ENCODE data around the gene HTT. TPM values are rescaled to one million over a fixed set of nuclear protein-coding genes. Genes with fewer than 3 reads are reported as not detected.

HTT gene
- total RNA-seq = 23.9 TPM
- long read RNA-seq, partial matches to known transcripts = 10 of 24 reads
- long read RNA-seq, other reads (novel, unspliced or antisense) = 14 of 24 reads

DNA sequence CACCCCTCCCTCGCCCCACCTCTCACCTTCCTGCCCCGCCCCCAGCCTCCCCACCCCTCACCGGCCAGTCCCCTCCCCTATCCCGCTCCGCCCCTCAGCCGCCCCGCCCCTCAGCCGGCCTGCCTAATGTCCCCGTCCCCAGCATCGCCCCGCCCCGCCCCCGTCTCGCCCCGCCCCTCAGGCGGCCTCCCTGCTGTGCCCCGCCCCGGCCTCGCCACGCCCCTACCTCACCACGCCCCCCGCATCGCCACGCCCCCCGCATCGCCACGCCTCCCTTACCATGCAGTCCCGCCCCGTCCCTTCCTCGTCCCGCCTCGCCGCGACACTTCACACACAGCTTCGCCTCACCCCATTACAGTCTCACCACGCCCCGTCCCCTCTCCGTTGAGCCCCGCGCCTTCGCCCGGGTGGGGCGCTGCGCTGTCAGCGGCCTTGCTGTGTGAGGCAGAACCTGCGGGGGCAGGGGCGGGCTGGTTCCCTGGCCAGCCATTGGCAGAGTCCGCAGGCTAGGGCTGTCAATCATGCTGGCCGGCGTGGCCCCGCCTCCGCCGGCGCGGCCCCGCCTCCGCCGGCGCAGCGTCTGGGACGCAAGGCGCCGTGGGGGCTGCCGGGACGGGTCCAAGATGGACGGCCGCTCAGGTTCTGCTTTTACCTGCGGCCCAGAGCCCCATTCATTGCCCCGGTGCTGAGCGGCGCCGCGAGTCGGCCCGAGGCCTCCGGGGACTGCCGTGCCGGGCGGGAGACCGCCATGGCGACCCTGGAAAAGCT, at the start of gene HTT, which contains the start of gene HTT-AS:
TSS of gene HTT (plus strand) at position 604 of the 768 bp plus-strand sequence. CDS start at position 749, 145 bp downstream.
TSS of gene HTT-AS (minus strand) at position 461 of the 768 bp plus-strand sequence.
- ATAC-seq (ENCODE audit: poor library complexity) = peak; percentile 94
- peak; percentile 98 for DNase-seq
- intact Hi-C loops (cut with DNase I) = no loop called here

- no peak for ATAC-seq (ENCODE audit: poor library complexity)
- DNase-seq = no peak
- intact Hi-C loops (cut with DNase I) = no loop called here
Observed at GRCh38 chr4:3025881-3026280, 48.6 kb upstream of the HTT start.

GRCh38 chr4:3026540-3026939, 47.9 kb upstream of the HTT start:
- intact Hi-C loops (cut with DNase I) = no loop called here
- ATAC-seq (ENCODE audit: poor library complexity) = no peak
- DNase-seq = no peak

DNA sequence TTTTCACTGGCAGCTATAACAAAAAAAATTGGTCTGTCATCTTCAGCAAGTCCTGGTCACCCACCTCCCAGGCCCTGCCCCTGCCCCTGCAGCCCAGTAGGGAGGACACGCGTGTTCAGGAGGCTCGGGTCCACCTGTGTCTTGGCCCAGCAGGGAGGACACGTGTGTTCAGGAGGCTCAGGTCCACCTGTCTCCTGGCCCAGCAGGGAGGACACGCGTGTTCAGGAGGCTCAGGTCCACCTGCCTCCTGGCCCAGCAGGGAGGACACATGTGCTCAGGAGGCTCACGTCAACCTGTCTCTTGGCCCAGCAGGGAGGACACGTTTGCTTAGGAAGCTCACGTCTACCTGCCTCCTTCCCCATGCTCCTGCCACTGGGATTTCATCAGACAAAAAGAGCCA, 45.0 kb upstream of the HTT start:
- no peak for DNase-seq
- no peak for ATAC-seq (ENCODE audit: poor library complexity)
- intact Hi-C loops (cut with DNase I) = no loop called here

GRCh38 chr4:3030566-3031356, 43.7 kb upstream of the HTT start:
- DNase-seq (no peak), ATAC-seq (ENCODE audit: poor library complexity) (no peak)
- intact Hi-C loops (cut with DNase I) = no loop called here

DNA sequence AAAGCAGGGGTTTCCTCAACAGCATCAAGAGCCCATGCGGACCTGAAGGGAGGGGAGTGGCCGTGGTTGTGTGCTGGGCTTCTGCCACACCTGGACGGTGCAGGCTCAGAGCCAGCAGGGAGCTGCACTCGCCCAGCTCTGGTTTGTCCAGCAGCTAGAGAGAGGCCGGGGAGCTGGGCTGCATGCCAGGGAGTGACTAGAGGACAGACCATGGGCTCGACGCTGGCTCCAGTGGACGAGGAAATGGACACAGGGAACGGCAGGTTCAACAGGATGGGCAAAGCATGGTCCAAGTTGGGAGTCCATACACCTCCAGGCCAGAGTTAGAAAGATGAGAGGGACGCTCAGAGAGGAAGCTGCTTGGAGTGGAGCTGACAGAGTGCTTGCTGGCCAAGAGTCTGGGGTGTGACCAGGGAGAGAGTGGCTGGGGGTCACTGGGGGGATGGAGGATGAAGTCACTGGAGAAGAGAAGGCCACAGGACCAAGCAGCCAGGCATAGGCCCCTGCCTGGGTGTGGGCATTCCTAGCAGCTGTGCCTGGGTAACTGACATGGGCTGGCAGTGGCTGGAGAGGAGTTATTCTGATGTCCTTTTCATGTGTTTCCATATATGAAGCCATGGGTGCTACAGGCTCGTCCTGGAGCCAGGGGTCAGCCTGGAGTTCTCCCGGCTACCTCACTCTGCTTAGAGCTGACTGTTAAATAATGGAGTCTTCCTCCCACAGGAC, 43.0 kb upstream of the HTT start:
- intact Hi-C loops (cut with DNase I) = no loop called here
- ATAC-seq (ENCODE audit: poor library complexity) (no peak), DNase-seq (peak; percentile 58)

GRCh38 chr4:3034231-3034630, 40.2 kb upstream of the HTT start:
- DNase-seq (no peak), ATAC-seq (ENCODE audit: poor library complexity) (no peak)
- intact Hi-C loops (cut with DNase I) = no loop called here

DNA sequence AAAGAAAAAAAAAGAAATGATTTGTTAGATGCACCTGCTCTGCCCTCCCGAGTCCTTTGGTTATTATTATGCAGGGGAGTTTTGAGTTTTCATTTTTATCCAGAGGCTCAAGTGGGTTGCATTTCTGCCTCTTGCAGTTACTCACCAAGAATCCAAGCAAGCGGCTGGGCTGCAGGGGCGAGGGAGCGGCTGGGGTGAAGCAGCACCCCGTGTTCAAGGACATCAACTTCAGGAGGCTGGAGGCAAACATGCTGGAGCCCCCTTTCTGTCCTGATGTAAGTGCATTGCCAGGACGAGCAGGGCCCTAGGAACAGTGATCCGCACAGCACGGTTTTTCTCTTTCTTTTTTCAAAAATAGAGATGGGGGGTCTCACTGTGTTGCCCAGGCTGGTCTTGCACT, 39.2 kb upstream of the HTT start:
- no peak for ATAC-seq (ENCODE audit: poor library complexity)
- no peak for DNase-seq

DNA sequence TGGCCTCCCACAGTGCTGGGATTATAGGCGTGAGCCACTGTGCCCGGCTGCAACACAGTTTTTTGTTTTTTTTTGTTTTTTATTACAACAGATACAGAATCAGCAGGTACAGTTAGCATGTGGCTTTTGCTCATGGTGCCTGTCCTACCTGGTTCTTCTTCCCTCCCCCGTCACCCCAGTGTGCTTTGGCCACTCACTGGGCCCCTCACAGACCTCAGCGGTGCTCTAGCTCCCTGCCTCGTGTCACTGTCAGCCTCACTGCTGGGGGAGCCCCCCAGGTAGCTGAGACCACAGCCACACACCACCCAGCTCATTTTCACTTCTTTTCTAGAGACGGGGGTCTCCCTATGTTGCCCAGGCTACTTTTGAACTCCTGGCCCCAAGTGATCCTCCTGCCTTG, 38.8 kb upstream of the HTT start:
- intact Hi-C loops (cut with DNase I) = no loop called here
- DNase-seq (no peak), ATAC-seq (ENCODE audit: poor library complexity) (no peak)

More for the DNA sequence above, 39.2 kb upstream of the HTT start:
- intact Hi-C loops (cut with DNase I) = no loop called here

DNA sequence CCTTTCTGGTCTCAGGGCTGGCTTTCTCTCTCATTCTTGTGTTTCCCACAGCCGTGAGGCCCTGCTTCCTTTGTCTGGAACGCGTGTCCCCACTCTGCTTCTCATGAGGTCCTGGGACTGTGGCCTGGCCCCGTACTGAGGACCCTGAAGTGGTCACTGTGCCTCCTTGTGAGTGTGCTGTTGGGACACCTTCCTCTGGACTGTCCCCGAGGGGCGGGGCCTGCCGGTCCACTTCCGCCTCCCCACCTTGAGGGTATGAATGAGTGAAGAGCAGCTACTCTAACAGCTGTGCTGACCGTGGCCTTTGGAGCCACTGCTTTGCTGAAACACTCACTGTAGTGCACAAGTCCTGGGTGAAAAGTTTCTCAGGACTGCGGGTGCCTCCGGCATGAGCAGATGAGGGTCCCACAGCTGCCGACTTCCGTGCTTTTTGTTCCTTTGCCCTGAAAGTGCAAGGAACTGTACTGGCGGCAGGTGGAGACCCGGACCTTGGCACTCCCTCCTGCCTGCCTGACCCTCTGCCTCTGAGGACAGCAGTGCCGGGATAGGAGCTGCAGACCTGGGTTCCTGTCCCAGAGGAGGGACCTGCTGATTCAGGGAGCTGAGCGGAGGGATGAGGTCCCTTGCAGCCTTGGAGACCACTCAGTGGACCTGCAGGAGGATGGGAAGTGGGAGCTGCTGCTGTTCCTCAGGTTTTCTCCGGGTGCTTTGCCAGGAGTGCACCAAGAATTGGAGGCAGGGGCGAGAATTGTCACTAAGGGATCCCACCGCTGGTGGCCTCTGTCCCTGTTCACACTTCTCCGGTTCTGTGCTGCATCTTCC, 38.1 kb upstream of the HTT start:
- intact Hi-C loops (cut with DNase I) = no loop called here

GRCh38 chr4:3037957-3038461, 36.5 kb upstream of the HTT start:
- peak; percentile 65 for ATAC-seq (ENCODE audit: poor library complexity)
- peak; percentile 84 for DNase-seq
- intact Hi-C loops (cut with DNase I) = no loop called here

More for the DNA sequence above, 38.1 kb upstream of the HTT start:
- ATAC-seq (ENCODE audit: poor library complexity) (no peak), DNase-seq (no peak)

DNA sequence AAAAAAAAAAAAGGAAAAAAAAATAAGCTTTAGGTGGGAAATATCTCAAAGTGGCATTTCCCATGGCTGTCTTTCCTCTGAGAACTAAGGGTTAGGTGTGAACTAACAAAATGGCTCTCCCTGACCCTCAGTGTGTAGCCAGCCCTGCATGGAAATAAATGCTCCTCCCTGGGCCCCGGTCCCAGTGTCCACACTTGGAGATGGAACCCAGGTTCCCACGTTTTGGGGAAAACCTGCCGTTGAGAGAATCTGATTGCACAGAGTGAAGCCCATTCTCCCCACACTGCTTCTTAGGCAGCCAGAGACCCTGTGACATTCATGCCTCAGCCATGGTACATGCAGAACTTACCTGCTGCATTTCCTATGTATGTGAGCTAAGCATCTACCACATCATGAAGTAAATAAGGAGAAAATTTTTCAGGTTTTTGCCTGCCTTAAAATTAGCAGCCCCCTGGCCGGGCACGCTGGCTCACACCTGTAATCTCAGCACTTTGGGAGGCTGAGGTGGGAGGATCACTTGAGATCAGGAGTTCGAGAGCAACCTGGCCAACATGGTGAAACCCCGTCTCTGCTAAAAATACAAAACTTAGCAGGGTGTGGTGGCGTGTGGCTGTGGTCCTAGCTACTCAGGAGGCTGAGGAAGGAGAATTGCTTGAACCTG, 34.6 kb upstream of the HTT start:
- no peak for ATAC-seq (ENCODE audit: poor library complexity)
- DNase-seq = peak; percentile 4
- intact Hi-C loops (cut with DNase I) = no loop called here

DNA sequence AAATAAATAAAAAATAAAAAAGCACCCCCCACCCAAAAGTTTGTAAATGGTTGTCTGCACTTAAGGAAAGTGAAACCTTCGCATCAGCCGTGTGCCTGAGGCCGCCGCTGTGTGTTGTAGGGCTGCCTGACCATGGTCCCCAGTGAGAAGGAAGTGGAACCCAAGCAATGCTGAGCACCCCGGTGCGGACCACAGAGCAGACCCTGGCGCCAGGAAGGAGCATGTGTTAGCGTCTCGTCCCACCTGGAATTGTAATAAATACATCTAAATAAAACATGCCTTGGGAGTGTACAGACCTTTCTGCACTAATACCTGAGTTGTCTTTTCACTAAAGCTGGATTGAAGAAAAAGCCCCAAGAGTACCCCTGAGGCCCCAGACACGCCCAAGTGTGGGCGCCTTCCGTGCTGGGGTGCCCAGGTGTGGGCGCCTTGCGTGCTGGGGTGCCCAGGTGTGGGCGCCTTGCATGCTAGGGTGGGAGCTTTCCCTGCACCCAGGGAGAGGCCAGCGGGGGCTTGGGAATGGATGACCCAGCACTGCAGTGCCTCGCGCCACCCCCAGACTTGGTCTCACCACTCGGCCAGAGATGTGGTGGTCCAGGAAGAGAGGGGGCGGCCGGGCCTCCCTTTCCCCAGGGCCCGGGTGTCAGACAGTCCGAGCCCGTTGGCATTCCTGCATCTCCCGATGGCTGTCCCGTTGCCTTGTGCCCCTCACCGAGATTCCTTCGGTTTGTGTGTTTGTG, 33.9 kb upstream of the HTT start:
- DNase-seq (peak; percentile 36), ATAC-seq (ENCODE audit: poor library complexity) (no peak)
- intact Hi-C loops (cut with DNase I) = no loop called here

DNA sequence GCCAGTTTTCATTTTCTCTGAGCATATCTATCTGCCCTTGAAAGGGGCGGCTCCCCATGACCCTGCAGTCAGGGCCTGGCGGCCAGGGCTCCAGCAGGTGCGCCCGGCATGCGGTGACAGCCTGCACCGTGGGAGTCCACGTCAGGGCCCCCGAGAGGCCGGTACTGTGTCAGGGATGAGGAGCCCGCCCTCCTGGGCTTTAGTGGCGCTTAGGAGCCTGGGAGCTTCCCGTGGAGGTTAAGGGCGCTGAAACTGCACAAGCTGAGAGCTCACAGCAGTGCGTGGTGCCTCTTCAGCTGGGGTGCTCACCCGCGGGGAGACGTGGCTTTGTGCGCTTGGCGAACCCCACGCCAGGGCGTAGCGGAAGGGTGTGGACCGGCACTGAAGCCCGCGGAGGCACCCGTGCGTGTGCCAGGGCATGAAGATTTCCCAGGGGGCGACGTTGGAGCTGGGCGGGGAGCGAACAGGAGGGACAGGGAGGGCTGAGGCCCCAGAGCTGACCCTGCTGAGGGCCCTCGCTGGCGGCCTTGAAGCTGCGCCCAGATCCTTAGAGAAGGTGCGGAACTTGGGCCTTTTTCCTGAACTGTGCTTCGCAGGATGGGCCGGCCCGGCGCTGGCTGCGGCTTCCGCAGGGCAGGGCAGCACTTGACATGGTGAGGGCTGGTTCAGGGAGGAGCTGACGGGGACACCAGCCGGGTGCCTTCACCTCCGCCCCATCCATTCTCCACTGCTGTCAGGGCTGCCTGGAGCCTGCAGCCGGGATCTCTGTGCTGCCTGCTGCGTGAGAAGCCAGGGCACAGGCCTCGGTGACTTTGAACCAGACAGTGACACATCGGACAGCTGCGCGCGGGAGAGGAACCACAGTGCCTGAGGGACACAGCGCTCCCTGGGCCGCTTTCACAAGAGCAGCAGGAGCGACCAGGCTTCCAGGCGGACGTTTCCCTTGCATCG, 33.0 kb upstream of the HTT start:
- peak; percentile 69 for ATAC-seq (ENCODE audit: poor library complexity)
- intact Hi-C loops (cut with DNase I) = no loop called here
- DNase-seq = peak; percentile 84

GRCh38 chr4:3042226-3042625, 32.3 kb upstream of the HTT start:
- intact Hi-C loops (cut with DNase I) = no loop called here
- ATAC-seq (ENCODE audit: poor library complexity) = no peak
- peak; percentile 24 for DNase-seq

Data from Right ventricle myocardium superior (tissue), 1 donor.